GM19035 (cell line): ENCODE results near the gene PXDC1.
"Not testable (repeated sequence)": the region's sequence is repeated elsewhere in the genome, so short reads cannot be mapped to it uniquely, and the experiment has no call there.

Experiments
- ATAC-seq: cut with Tn5 transposase; IDR thresholded peaks from one replicate; pipeline ENCODE4 v1.9.1; 2021; ENCODE audit not compliant: unreplicated experiment

Gene PXDC1

GRCh38 chr6:3677351-3677750 is 74.2 kb downstream of the PXDC1 start:
- not testable (repeated sequence) for ATAC-seq
